ENCODE results near the gene MBP.

Gene MBP

DNA sequence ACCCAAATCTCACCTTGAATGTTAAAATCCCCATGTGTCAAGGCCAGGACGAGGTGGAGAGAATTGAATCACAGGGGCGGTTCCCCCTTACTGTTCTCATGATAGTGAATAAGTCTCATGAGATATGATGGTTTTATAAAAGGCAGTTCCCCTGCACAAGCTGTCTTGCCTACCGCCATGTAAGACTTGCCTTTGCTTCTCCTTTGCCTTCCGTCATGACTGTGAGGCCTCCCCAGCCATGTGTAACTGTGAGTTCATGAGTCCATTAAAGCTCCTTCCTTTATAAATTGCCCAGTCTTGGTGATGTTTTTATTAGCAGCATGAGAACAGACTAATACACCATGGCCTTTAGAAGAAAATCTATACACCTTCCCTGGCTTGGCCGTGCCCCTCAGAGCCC is 7.4 kb upstream of the MBP start:
- TF ChIP-seq, protein P1, sequence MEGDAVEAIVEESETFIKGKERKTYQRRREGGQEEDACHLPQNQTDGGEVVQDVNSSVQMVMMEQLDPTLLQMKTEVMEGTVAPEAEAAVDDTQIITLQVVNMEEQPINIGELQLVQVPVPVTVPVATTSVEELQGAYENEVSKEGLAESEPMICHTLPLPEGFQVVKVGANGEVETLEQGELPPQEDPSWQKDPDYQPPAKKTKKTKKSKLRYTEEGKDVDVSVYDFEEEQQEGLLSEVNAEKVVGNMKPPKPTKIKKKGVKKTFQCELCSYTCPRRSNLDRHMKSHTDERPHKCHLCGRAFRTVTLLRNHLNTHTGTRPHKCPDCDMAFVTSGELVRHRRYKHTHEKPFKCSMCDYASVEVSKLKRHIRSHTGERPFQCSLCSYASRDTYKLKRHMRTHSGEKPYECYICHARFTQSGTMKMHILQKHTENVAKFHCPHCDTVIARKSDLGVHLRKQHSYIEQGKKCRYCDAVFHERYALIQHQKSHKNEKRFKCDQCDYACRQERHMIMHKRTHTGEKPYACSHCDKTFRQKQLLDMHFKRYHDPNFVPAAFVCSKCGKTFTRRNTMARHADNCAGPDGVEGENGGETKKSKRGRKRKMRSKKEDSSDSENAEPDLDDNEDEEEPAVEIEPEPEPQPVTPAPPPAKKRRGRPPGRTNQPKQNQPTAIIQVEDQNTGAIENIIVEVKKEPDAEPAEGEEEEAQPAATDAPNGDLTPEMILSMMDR (IDR thresholded peaks at IDR 0.05), result no peak
- Mint-ChIP-seq H3K27ac (no peak overlapping the region), H3K9me3 (peaks cover 41% of the 10 kb centered on the region), H3K27me3 (ENCODE audit: low read depth, poor library complexity) (peaks cover 27% of the 10 kb centered on the region), H3K36me3 (ENCODE audit: low read depth) (peaks cover 6% of the 10 kb centered on the region), H3K4me3 (no peak overlapping the region), H3K4me1 (peaks cover 7% of the 10 kb centered on the region)
- DNase-seq, result no peak

DNA sequence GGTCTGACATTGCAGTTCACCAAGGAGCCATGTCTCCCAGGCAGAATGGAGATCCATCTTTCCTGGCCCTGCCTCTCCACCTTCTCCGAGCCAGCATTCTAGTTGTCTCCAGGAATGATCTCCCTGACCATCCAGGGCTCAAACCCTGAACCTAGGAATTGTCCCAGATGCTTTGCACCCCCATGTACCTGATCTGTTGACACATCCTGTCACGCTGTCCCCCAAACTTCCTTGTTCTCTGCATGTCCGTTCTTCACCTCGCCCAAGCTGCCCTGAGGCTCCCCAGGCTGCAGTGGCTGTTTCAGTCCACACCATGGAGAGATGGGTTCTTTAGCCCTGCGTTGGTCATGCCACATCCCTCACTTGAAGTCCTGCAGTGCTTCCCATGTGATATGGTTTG is 7.0 kb upstream of the MBP start:
- H3K36me3 Mint-ChIP-seq (ENCODE audit: low read depth), result peaks cover 6% of the 10 kb centered on the region

DNA sequence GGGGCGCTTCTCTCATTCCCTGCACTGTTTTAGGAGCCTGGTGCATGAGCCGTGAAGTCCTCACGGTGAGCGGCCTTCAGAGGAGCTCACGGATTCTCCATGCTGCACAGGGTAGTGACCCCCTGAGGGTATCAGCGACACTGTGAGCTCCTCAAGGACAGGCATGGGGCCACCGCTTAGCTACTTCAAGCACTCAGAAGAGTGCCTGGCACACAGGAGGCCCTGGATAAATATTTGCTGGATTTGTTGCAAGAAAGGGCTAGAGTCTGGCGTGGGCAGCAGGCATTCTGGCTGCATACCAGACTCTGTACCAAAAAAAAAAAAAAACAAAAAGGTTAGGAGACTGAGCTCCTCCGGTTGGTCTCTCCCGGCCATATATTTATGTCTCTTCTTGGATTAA is 5.7 kb upstream of the MBP start:
- peaks cover 12% of the 10 kb centered on the region for H3K4me1 Mint-ChIP-seq
- no peak for DNase-seq
- H3K27me3 Mint-ChIP-seq (ENCODE audit: low read depth, poor library complexity), result peaks cover 44% of the 10 kb centered on the region
- peaks cover 23% of the 10 kb centered on the region for H3K9me3 Mint-ChIP-seq
- no peak overlapping the region for H3K4me3 Mint-ChIP-seq
- no peak overlapping the region for H3K27ac Mint-ChIP-seq
- TF ChIP-seq, protein P1 (IDR thresholded peaks at IDR 0.05), result no peak
- peaks cover 6% of the 10 kb centered on the region for H3K36me3 Mint-ChIP-seq (ENCODE audit: low read depth)

More for the DNA sequence above, 7.0 kb upstream of the MBP start:
- peaks cover 7% of the 10 kb centered on the region for H3K4me1 Mint-ChIP-seq
- TF ChIP-seq, protein P1 (IDR thresholded peaks at IDR 0.05), result no peak
- no peak overlapping the region for H3K4me3 Mint-ChIP-seq
- no peak for DNase-seq
- H3K9me3 Mint-ChIP-seq, result peaks cover 36% of the 10 kb centered on the region
- no peak overlapping the region for H3K27ac Mint-ChIP-seq
- H3K27me3 Mint-ChIP-seq (ENCODE audit: low read depth, poor library complexity), result peaks cover 31% of the 10 kb centered on the region

DNA sequence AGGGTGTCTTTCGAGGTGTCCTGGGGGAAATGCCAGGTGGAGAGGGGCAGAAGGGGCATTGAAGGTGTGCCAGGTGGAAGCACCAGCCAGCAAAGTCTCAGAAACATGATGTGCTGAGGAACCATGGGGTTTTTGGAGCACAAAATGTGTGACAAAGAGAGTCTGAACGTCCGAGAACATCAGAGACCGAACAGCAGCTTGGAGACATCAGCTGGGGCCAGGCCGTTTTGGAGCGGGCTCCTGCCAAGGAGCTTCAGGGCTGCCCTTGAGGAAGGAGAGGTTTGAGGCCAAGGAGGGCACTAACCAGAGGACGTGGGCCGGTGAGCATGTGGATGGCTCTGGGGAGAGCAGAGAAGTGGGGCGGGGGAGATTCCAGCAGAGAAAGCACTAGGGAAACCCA is 5.3 kb upstream of the MBP start:
- H3K4me1 Mint-ChIP-seq, result peaks cover 12% of the 10 kb centered on the region
- TF ChIP-seq, protein P1 (IDR thresholded peaks at IDR 0.05), result no peak
- H3K36me3 Mint-ChIP-seq (ENCODE audit: low read depth), result peaks cover 6% of the 10 kb centered on the region
- no peak for DNase-seq
- H3K27me3 Mint-ChIP-seq (ENCODE audit: low read depth, poor library complexity), result peaks cover 49% of the 10 kb centered on the region
- no peak overlapping the region for H3K4me3 Mint-ChIP-seq
- peaks cover 19% of the 10 kb centered on the region for H3K9me3 Mint-ChIP-seq
- no peak overlapping the region for H3K27ac Mint-ChIP-seq

DNA sequence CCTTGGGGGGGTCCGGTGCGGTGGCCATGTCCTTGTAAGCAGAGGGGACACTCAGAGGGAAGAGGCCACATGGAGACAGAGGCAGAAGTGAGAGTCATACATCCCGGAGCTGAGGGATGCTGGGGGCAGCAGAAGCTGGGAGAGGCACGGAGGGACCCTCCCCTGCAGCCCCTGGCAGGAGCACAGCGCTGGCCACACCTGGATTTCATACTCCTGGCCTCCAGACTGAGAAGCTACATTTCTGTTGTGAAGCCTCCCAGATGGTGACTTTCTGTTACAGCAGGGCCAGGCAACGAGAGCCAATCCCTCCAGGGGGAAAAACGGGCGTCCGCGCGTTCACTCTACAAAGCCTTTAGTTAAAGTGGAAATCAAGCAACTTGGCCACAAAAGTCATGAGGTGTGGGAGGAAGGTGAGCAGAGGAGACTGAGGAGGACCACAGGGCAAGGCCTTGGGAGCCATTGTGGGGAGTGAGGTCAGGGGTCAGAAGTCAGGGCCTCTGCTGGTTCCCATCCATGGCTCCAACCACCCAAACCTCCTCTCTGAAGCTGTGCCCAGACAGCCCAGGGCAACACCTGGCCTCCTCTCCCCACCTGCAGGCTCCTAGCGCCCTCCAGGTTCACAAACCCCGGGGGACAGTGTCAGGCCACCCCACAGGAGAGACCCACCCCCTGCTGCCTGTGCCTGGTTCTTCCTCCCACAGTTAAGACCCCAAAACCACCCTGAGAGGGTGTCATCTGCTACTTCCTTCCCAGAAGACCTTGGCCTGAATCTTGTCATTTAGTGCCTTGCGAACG is 4.5 kb upstream of the MBP start:
- peaks cover 11% of the 10 kb centered on the region for H3K9me3 Mint-ChIP-seq
- H3K36me3 Mint-ChIP-seq (ENCODE audit: low read depth), result no peaks in the 10 kb centered on the region
- H3K27me3 Mint-ChIP-seq (ENCODE audit: low read depth, poor library complexity), result peaks cover 49% of the 10 kb centered on the region
- H3K27ac Mint-ChIP-seq, result no peak overlapping the region
- TF ChIP-seq, protein P1 (IDR thresholded peaks at IDR 0.05), result no peak
- no peak for DNase-seq
- H3K4me3 Mint-ChIP-seq, result no peak overlapping the region
- peaks cover 12% of the 10 kb centered on the region for H3K4me1 Mint-ChIP-seq
